GM18519 (cell line): Measurements from ENCODE around the gene COQ9.
"Not testable (repeated sequence)": the region's sequence is repeated elsewhere in the genome, so short reads cannot be mapped to it uniquely, and the experiment has no call there.

Source experiments
- ATAC-seq: cut with Tn5 transposase; IDR thresholded peaks from one replicate; pipeline ENCODE4 v1.9.1; 2021; ENCODE audit warnings: mild to moderate bottlenecking, moderate library complexity; ENCODE audit not compliant: unreplicated experiment, low FRiP score

COQ9 gene

DNA sequence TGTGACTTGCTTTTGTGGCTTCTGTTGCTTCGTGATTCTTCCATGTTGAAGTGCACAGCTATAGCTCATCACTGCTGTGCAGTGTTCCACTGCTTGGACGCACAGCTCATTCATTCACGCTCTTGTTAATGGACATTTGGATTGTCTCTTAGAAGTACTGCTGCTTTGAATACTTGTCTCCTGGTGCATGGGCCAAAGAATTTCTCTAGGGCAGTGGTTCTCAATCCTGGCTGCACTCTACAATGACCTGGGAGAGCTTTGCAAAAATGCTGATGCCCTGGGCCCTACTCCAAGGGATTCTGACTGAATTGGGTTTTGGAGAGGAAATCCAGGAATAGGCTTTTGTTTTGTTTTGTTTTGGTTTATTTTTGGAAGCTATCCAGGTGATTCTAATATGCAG lies 22.7 kb upstream of the COQ9 start:
- no peak for ATAC-seq

DNA sequence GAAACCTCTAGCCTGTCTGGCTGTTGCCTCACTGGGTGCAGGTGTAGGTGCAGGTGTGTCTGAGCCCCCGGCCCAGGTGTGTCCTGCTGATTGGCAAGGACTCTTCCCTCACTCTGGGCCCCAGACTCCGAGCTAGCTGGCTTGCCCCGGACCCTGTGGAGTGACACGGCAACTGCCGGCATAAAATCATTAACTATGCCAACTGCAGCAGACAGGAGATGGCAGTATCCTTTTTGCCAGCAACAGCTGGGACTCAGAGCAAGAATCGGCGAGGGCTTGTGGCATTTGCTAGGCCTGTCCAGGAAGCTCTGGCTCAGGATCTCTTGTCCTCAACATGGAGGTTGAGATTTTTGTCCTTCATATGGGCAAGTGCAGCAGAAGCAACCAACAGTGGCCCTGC lies 20.9 kb upstream of the COQ9 start:
- no peak for ATAC-seq

DNA sequence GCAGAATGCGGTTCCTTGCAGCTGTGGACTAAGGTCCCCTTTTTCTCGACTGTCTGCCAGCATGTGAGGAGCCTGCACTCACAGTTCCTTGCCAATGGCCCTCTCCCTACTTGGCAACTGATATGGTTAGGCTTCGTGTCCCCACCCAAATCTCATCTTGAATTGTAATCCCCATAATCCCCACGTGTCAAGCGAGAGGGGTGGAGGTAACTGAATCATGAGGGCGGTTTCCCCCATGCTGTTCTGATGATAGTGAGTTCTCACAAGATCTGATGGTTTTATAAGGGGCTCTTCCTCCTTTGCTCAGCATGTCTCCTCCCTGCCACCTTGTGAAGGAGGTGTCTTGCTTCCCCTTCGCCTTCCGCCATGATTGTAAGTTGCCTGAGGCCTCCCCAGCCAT lies 20.0 kb upstream of the COQ9 start:
- no peak for ATAC-seq

DNA sequence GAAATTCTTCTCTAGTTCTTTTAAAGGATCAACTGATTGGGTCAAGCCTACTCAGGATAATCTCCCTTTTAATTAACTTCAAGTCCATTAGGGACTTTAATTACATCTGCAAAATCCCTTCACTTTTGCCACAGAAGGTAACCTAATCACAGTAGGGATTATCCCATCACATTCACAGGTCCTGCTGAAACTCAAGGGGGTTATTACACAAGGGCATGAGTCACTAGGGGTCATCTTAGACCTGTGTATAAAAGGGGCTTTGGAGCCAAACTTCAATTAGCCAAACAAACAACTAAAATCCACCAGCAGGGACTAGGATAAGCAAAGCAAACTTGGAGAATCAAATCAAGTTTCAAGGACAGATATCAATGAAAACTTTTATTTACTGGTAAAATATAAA lies 19.5 kb upstream of the COQ9 start:
- ATAC-seq = no peak

DNA sequence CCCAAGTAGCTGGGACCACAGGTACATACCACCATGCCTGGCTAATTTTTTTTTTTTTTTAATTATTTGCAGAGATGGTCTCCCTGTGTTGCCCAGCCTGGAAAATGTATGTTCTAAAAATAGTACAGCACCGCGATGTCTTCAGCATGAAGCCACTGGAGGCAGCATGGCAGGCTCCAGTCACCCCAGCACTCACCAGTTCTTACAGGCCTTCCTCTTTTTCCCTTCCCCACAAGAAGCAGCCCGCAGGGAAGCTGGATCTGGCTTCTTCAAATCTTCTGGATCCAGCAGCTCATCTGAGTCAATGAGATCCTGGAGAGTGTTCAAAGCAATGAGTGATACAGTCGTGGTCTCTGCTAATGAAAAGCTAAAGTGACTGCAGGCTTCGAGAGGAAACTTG lies 16.3 kb upstream of the COQ9 start:
- ATAC-seq = no peak

DNA sequence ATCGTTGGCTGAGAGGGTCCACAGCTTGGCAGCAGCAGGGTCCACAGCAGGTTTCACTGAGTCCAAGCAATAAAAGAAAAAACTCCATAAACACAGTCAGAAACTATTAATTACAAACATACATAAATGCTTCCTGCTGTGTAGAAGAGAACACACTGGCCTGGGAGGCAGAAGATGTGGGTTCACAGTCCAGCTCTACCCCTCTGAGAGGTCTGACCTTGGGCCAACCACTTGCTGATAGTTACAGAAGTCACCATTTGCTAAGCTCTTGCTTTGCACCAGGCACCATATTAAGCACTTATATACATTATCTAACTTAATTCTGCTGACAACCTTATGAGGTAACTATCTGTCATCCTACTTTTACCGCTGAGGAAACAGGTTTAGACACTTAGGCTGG lies 14.8 kb upstream of the COQ9 start:
- ATAC-seq = no peak

DNA sequence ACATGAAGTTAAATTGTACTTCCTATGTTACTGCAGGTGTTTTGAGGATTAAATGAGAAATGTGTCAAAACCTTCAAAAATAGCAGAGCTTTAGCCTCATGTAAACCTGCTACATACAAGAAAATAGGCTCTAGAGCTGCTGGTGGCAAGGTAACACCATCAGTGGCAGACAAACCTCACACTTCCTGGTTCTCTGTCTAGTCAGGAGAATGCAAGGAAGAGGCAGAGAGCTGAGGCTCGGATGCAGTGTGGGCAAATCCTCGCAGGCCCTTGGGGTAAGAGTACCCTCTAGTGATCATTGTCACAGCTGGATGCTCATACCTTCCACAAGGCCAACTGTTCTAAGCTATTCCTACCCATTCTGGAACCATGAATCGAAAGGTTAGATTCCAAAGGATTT lies 14.3 kb upstream of the COQ9 start:
- ATAC-seq = no peak

DNA sequence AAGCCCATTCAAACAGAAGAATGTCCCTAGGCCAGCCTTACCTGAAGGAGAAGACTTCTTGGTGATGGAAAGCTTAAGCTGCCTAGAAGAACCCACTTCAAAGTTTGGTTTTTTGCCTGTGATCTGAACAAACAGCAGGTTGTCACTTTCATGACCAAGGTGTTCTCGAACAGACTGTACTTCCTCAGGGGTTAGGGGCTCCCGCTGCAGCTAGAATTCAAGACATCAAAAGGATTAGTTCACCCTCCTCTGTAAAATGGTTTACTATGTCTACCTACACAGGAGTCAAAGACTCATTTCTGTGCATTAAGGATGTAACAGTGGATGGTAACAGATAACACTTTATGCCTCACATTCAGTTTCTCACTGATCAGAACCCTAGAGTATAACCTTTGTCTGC lies 13.3 kb upstream of the COQ9 start:
- no peak for ATAC-seq

DNA sequence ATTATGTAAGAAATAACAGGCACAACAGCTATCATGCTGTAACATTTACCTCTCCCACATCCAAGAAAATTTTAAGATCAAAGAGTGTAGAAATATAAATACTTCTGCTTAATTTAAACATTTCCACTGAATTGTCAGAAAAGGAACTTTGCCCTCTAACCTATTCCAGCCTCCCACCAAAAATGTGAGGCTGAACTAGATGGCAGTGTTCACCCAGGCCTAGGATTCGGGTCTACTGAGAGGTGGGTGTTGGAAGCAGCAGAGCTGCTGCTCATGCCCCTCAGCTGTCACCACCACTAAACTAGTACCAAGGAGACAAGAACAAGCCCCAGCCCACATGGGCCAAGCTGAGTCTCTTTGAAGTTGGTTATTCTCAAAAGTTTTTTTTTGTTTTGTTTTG lies 11.4 kb upstream of the COQ9 start:
- no peak for ATAC-seq

DNA sequence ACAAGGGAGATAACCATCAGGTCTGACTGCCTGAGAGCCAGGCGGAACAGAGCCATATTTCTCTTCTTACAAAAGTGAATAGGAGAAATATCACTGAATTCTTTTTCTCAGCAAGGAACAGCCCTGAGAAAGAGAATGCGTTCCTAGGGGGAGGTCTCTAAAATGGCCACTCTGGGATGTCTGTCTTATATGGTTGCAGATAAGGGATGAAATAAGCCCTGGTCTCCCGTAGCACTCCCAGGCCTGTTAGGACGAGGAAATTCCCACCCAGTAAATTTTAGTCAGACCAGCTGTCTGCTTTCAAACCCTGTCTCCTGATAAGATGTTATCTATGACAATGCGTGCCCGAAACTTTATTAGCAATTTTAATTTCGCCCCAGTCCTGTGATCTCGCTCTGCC lies 7.3 kb upstream of the COQ9 start:
- not testable (repeated sequence) for ATAC-seq

DNA sequence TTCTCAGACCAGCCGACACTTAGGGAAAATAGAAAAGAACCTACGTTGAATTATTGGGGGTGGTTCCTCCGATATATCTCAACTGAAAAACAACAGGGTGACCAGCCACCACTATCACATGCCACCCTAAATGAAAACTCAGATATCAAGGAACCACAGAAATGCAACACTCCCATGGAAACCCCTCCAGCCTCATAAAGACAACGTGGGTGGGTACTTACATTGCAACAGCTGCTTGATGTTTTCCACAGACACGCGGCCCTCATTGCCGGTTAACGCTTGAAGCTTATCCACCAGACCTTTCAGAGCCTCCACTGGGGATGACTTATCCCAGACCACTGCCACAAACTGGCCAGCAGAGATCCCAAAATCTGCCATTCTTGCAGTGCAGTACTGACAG lies 6.7 kb upstream of the COQ9 start:
- not testable (repeated sequence) for ATAC-seq

DNA sequence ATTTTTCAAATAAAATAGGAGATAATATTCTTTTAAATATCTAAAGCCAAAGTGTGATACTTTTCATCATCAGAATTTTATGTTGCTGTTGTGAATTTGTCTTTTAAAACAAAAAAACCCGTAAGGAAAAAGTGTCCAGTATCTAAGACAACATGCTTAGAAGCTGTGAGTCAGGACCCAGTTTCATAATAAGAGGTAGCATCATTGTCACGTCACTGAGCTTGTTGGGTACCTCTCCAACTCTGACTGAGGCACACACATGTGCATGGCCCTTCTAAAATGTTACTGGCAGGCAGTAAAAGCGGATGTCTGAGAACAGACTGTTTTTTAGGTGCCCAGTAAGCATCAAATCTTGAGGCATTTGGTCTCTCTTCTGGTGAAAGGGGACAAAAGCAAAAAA lies 2.6 kb upstream of the COQ9 start:
- no peak for ATAC-seq

DNA sequence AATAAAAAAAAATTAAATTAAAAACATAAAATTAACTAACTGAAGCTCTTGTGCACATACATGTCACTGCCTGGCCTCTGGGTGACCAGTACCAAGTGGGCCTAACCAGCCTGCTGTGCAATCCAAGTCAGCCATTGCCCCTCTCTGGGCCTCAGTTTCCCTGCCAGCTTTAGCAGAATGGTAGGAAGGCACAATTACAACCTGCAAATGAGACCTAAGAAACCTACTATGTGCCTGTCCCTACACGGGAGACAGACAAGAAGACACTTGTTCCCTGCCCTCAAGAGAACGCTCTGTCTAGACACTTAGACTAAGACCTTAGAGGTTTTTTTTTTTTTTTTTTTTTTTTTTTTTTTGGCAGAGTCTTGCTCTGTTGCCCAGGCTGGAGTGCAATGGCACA lies 1.8 kb upstream of the COQ9 start:
- no peak for ATAC-seq

DNA sequence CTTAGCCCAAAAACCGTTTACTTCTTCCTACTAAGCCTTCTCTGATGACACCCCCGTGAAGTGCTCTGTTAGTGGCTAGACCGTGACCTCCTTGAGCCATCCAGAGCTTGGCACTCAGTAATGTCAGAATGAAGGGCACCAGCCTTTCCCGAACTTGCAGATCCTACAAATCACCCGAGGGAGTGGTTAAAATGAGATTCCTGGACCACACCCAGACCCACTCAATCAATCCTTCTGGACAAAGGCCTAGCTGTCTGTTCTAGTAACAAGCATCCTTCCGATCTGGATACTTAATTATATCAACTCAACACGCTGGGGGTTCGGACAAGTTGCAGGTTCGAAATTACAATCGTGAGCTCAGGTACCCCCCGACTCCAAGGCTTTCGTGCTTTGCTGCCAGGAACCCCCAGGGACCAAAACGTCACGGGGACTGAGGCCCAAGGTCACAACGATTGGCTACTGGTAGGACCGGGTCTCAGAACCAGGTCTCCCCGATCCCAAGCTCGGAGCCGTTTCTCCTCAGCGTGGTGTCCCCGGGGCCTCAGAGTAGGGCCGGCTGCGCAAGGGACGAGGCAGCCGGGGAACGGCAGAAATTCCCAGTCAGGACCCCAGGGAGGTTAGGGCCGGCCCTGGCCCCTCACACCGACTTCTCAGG lies 621 bp upstream of the COQ9 start:
- no peak for ATAC-seq

DNA sequence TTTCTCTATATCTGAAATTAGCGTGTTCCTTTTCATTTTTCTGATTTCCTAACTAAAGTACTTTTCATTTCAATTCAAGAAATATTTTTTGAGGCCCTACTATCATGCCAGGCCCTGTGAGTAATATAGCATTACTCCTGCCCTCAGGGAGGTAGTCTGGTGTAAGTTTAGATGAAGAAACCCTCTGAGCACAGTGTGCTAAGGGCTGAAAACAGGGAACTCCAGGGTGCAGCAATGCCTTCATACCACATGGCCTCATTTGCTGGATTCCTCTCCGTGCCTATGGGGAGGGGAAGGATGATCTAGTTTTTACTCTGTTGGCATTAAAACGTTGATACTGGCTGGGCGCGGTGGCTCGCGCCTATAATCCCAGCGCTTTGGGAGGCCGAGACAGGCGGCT lies 4.7 kb downstream of the COQ9 start:
- ATAC-seq = no peak

DNA sequence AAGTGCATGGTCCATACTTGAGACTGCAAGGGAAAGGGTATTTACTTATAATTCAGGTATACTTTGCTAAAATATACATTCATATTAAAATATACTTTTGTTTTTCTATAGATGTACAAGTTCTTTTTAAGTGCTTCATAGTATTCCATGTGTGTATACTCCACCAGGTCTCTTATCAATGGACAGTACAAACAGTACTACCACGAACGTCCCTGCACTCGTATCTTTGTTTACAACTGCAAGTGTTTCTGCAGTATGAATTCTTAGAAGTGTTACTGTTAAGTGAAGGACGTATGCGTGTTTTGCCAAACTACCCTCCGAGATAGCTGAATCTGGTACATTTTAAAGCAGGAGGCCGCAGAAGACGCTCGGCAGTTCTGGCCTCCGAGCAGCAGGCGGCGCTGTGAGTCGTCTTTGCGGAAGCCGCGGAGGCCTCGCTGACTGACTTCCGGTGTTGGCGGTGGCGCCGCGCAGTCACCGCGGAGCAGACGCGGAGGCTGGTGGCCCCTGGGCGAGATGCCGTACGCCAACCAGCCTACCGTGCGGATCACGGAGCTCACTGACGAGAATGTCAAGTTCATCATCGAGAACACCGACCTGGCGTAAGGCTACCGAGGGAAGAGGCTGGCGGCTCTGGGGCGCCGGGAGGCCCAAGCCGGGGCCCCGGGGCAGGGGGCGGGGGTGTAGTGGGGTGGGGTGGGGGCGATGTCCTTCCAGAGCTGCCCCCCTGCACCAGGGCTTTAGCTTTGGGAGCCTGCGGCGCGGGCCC lies 15.1 kb downstream of the COQ9 start, which contains the start of gene POLR2C:
Gene POLR2C (plus strand): TSS at position 471 of the 769 bp plus-strand sequence. CDS start 46 bp downstream, at position 517.
- ATAC-seq = peak; percentile 54

DNA sequence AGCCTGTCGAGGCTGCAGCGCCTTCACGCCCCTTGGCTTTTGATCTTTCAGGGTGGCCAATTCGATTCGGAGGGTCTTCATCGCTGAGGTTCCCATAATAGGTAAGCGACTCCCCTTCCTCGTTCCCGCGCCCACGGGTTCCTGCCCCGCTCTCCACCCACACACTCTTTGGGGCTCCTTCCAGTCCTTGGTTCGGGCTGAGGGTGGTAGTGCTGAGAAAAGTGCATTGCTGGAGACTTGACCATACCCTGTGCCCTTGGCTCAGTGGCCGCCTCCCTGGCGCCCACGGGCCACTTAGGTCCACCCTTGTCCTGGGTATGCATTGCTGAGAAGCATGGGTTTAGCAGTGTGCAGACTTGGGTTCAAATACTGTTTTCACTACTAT lies 15.7 kb downstream of the COQ9 start:
- ATAC-seq = no peak

DNA sequence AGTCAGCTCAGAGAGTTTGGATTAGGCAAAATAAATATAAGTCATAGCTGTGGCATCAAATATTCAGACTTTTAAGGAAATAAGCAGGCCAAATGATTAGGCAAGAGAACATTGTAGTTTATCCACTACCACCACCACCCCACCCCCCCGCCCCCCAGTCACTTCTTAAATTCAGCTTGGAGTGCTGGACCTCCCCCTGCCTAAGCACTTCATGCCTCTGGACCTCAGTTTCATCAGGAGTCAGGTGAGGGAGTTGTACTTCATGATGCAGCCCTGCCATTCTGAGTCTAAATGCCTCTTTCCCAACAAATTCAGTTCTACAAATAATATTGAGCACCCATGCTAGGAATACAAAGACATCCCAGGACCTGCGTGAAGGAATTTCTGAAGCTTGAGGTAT lies 17.2 kb downstream of the COQ9 start:
- ATAC-seq = no peak

DNA sequence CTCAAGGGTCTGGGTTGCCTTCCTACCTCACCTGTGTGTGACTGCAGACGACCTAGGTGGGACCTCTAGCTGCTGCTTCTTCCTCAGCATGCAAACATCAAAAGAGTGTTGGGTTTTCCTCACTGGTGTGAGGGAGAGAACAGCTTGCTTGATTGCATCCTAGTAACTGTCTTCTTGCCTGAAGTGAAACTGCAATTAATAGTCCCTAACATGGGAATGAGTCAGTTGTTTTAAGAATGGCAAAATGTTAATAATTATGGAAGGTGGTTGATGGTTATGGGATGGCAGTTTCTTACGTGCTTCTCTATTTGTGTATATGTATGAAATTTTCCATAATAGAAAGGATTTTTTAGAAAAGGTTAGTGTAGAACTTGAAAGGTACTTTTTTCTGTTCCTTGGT lies 21.1 kb downstream of the COQ9 start:
- ATAC-seq = no peak

DNA sequence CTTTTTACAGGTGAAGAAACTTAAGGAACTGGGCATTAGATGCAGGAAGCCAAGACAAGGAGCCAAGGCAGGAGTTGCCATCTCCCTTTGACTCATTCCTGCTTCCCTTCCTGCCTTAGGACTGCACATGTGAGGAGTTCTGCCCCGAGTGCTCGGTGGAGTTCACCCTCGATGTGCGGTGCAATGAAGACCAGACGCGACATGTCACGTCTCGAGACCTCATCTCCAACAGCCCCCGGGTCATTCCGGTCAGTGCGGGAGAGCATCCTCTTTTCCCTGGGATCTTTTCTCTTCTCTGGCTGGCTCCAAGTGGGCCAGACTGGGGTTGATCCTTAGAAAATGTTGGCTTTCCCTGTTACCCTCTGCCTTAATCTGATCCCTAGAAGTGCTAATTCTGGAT lies 21.8 kb downstream of the COQ9 start:
- ATAC-seq = no peak

DNA sequence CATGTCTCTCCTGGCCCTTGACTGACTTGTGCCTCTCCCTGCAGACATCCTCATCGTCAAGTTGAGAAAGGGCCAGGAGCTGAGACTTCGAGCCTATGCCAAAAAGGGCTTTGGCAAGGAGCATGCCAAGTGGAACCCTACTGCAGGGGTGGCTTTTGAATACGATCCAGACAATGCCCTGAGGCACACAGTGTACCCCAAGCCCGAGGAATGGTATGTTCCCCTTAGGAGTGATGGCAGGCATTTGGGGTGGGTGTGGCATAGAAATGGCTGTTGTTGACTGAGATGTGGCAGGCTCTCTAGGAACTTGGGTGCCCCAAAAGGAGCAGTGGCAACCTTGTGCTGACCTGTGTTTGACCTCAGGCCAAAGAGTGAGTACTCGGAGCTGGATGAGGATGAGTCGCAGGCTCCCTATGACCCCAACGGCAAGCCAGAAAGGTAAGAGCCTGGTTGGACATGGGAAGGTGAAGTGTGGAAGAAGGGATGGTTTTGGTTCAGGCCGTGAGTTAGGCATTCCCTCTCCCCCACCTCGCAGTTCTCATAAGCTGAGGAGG lies 22.7 kb downstream of the COQ9 start:
- no peak for ATAC-seq

DNA sequence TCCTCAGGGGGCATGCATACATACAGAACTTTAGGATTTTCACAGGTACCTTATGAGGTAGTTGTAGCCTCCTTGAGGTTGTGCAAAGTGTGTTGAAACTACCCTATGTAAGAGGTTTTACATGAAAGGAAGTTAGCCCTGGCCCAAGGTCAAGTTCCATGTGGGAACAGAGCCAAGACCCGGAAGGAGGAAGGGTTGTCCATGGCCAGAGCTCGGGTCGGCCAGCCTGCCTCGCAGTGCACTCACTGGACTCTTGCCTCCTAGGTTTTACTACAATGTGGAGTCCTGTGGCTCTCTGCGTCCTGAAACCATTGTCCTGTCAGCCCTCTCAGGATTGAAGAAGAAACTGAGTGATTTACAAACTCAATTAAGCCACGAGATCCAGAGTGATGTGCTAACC lies 23.4 kb downstream of the COQ9 start:
- ATAC-seq = no peak
